Right lobe of liver (tissue), 6 donors: Measurements from ENCODE around the gene LRSAM1. TPM values are rescaled to one million over a fixed set of nuclear protein-coding genes. Genes with fewer than 3 reads are reported as not detected.

Experiments used
- ATAC-seq, 4 donors: fragments of 200-7000 bp; cut with Tn5 transposase; one replicate each; pipeline ENCODE4 v1.9.1; 2020; ENCODE audit warnings: mild to moderate bottlenecking in 4 of 4, moderate library complexity in 4 of 4
- DNase-seq, 3 donors: peaks; one replicate each; pipeline ENCODE4 v3.0.0-alpha.2; 2020
- H3K27ac ChIP-seq, 3 donors: fragments of 200-600 bp; one replicate each; pipeline ENCODE4 v1.8.0; 2022
- H3K27me3 ChIP-seq, 2 donors: fragments of 200-600 bp; one replicate each; pipeline ENCODE4 v1.8.0; 2022
- H3K36me3 ChIP-seq, 4 donors: fragments of 200-600 bp; sonication (generic) in 1 of 4; one replicate each; pipeline versions ENCODE4 v1.5.1 to v1.8.0; 2017 to 2022; ENCODE audit warnings: control low read depth in 1 of 4
- H3K4me1 ChIP-seq, 4 donors: fragments of 200-600 bp; sonication (generic) in 1 of 4; one replicate each; pipeline versions ENCODE4 v1.5.1 to v1.8.0; 2017 to 2022; ENCODE audit warnings: control low read depth in 1 of 4
- H3K4me3 ChIP-seq, 3 donors: fragments of 200-600 bp; one replicate each; pipeline ENCODE4 v1.8.0; 2022
- H3K9me3 ChIP-seq, 4 donors: fragments of 200-600 bp; sonication (generic) in 1 of 4; one replicate each; pipeline versions ENCODE4 v1.5.1 to v1.8.0; 2017 to 2022; ENCODE audit warnings: control low read depth in 1 of 4
- POLR2A ChIP-seq: fragments of 450-650 bp; IDR thresholded peaks from one replicate; pipeline ENCODE4 v1.6.1; 2017; ENCODE audit warnings: antibody characterized with exemption, mild to moderate bottlenecking
- WGBS: methylation state at CpG from one replicate; pipeline ENCODE4 v1.1.6; 2018; ENCODE audit warnings: low coverage, low lambda C conversion rate; ENCODE audit not compliant: insufficient coverage; ENCODE audit errors: missing lambda C conversion rate; 5-methylcytosine and 5-hydroxymethylcytosine counted together
- intact Hi-C, 2 donors: fragments of 100-400 bp; cut with DNase I; formaldehyde crosslinking; loops; one replicate each; pipeline versions ENCODE4 v1.11.2 to v1.14.1; 2022
- total RNA-seq, 6 experiments: library from RNA; depleted of rRNA in 2 of 6; stranded (reverse); fragments of >200 nt in 2 of 6; fragmentation: NEBNext Ultra II Directional in 3 of 6; extraction: Animal tissue kit (Norgen Biotek cat#: 25700) in 3 of 6; gene quantifications; one replicate each; pipeline versions ENCODE4 v1.1.0 to v1.2.4, GENCODE V29; 2016 to 2023
- TF ChIP-seq, protein P1 (sequence below), 4 donors: fragments of 200-600 bp in 3 of 4; fragments of 450-650 bp in 1 of 4; IDR thresholded peaks; one replicate each; pipeline versions ENCODE4 v1.5.1 to v1.8.0; 2016 to 2022; ENCODE audit warnings: antibody characterized with exemption in 4 of 4, mild to moderate bottlenecking in 2 of 4
- donor health status: DM: no; HTN: yes; CAD: no.
- donor health status: DM: no; HTN: no; CAD: no.
- donor health status: DM: no; HTN: no; CAD: no.
- donor health status: DM: no; HTN: yes; CAD: no.
- donor health status: DM: no; HTN: yes; CAD: no.

The LRSAM1 gene
- total RNA-seq, 6 experiments from 2014 or later, result 9.4 to 13.3 (median 12.1) TPM

DNA sequence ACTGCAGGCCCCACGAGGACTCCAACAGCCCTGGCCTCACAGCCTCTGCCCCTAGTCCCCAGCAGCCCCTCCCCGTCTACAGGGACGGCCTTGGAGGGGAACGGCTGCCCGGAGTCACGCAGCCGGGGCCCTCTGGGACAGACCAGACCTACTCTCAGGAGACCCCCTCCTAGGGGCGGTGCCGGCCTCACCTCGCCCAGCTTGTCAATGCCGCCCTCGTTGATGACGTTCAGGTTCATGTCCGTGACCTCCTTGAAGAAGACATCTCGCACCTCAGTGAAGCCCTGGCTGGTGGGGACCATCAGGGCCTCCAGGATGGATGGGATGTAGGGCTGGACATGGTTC lies 58.6 kb downstream of the LRSAM1 start:
- peak in 2 of 4 donors; percentile 9 to 22 for ATAC-seq
- TF ChIP-seq POLR2A, result no peak
- TF ChIP-seq, protein P1, sequence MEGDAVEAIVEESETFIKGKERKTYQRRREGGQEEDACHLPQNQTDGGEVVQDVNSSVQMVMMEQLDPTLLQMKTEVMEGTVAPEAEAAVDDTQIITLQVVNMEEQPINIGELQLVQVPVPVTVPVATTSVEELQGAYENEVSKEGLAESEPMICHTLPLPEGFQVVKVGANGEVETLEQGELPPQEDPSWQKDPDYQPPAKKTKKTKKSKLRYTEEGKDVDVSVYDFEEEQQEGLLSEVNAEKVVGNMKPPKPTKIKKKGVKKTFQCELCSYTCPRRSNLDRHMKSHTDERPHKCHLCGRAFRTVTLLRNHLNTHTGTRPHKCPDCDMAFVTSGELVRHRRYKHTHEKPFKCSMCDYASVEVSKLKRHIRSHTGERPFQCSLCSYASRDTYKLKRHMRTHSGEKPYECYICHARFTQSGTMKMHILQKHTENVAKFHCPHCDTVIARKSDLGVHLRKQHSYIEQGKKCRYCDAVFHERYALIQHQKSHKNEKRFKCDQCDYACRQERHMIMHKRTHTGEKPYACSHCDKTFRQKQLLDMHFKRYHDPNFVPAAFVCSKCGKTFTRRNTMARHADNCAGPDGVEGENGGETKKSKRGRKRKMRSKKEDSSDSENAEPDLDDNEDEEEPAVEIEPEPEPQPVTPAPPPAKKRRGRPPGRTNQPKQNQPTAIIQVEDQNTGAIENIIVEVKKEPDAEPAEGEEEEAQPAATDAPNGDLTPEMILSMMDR (IDR thresholded peaks at IDR 0.05), result no peak
- intact Hi-C loops, result loop anchor here (5.0 to 10.0 kb wide), 4 partner anchors 77 to 415 kb away; no protein-coding TSS in a partner anchor
- Histone ChIP-seq H3K4me1 (no peaks in the 10 kb centered on the region), H3K27me3 (no peaks in the 10 kb centered on the region), H3K4me3 (no peak overlapping the region), H3K27ac (peak overlapping the region in 1 of 3 donors; percentile 6), H3K9me3 (no peaks in the 10 kb centered on the region), H3K36me3 (peaks cover 0 to 3% (median 0%) of the 10 kb centered on the region in 4 donors)
- no peak for DNase-seq
- WGBS, result 76% methylated on average over 5 of the region's 15 CpGs

DNA sequence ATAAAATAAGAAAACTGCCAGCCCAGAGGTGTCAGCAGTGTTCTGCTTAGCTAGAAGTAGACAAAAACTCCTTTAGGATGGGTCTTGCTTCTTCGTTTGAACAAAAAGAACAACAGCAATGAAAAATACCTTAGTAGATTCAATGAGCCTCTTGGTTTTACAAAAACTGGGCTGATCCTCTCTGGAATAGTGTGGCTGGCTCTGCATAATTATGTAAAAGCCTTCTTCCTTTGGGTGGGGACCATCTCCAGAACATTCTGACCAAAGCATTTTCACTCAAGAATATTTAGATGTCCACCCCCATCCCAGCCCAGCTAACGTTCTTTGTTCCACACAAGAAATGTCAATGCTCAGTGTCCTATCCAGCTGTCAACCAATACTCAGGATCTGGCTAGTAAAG lies 63.2 kb downstream of the LRSAM1 start:
- intact Hi-C loops, result no loop called here
- ATAC-seq (no peak), DNase-seq (no peak)
- Histone ChIP-seq H3K9me3 (no peaks in the 10 kb centered on the region), H3K27me3 (no peaks in the 10 kb centered on the region), H3K36me3 (peaks cover 0 to 3% (median 0%) of the 10 kb centered on the region in 4 donors), H3K4me3 (no peak overlapping the region), H3K27ac (no peak overlapping the region), H3K4me1 (no peaks in the 10 kb centered on the region)
- TF ChIP-seq POLR2A, result no peak
- TF ChIP-seq, protein P1 (IDR thresholded peaks at IDR 0.05), result no peak
- WGBS, result 74% methylated on average over 2 of the region's 2 CpGs

DNA sequence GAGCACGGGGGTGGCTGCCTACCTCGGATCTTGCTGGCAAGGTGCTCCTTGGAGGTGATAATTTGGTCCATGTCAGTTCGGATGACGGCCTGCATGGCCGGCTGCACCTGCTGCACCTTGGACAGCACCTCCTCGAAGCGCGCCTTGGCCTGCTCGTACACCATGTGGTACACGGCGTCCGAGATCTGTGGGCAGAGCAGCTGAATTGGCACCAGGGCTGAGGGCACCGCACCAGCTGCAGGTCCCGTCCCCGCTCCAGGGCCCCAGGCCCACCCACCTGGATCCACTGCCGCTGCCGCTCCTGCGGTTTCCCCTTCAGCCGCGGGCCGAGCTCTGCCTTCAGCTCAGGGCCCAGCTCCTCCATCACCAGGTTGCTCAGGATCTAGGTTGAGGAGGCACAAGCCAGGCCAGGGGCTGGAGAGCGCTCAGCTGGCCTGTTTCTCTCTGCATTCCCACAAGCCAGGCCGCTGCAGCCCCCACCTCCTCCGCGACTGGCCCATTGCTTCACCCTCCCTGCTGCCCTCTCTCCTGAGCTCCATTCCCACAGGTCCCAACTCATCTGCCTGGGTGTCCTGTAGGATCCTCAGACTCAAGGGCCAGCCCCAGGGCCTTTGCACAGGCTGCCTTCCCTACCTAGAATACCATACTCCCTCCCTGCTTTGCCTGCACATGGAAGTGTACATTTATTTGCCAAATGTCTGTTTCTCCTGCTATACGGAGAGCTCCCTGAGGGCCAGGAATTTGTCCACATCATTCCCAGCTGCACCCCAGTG lies 65.7 kb downstream of the LRSAM1 start:
- H3K27me3 ChIP-seq, result no peaks in the 10 kb centered on the region
- H3K36me3 ChIP-seq, result peaks cover 0 to 3% (median 0%) of the 10 kb centered on the region in 4 donors
- peaks cover 0 to 4% (median 2%) of the 10 kb centered on the region in 4 donors for H3K4me1 ChIP-seq
- no peak overlapping the region for H3K27ac ChIP-seq
- H3K4me3 ChIP-seq, result no peak overlapping the region
- DNase-seq (no peak), ATAC-seq (no peak)
- no peaks in the 10 kb centered on the region for H3K9me3 ChIP-seq
- TF ChIP-seq POLR2A, result no peak
- TF ChIP-seq, protein P1 (IDR thresholded peaks at IDR 0.05), result no peak
- 90% methylated on average over 4 of the region's 26 CpGs for WGBS
- intact Hi-C loops, result no loop called here

DNA sequence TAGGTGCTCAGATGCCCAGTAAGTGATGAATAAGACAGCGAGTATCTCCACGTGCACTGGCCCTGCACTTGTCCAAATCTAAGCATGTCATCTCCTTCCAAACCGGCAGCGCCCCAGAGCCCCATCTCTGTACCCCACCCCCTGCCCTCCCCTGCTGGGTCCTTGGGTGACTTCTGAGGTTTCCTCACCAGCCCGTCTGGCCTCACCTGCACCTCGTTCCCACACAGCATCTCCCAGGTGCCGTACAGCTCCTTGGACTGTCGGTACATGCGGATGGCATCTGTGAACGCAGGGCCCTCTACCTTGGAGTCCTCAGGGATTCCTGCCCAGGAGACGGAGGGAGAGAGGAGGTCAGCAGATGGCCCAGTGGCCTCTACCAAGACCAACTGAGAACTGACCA lies 66.3 kb downstream of the LRSAM1 start:
- H3K27ac ChIP-seq, result no peak overlapping the region
- WGBS, result 93% methylated on average over 3 of the region's 11 CpGs
- DNase-seq (no peak), ATAC-seq (no peak)
- H3K4me3 ChIP-seq, result no peak overlapping the region
- intact Hi-C loops, result no loop called here
- peaks cover 0 to 5% (median 3%) of the 10 kb centered on the region in 4 donors for H3K4me1 ChIP-seq
- no peaks in the 10 kb centered on the region for H3K27me3 ChIP-seq
- no peak for TF ChIP-seq POLR2A
- TF ChIP-seq, protein P1 (IDR thresholded peaks at IDR 0.05), result no peak
- peaks cover 0 to 3% (median 0%) of the 10 kb centered on the region in 4 donors for H3K36me3 ChIP-seq
- H3K9me3 ChIP-seq, result no peaks in the 10 kb centered on the region
